HepG2 (cell line): Measurements from ENCODE around the gene MYADML2. TPM values are rescaled to one million over a fixed set of nuclear protein-coding genes. Genes with fewer than 3 reads are reported as not detected.

Experiments used
- AGO2 ChIP-seq: fragments of 200-400 bp; formaldehyde crosslinking; optimal IDR thresholded peaks from 2 replicates; pipeline ENCODE3; 2017; ENCODE audit warnings: mild to moderate bottlenecking, low read depth, low read length, moderate library complexity
- AHR ChIP-seq: IDR thresholded peaks from 2 replicates; pipeline ENCODE4 v1.6.1; 2018; ENCODE audit warnings: missing genetic modification reagents, missing compliant biosample characterization
- ARNT2 ChIP-seq: sonication (generic); formaldehyde crosslinking; IDR thresholded peaks from 2 replicates; pipeline ENCODE4 v1.8.0; 2022; ENCODE audit warnings: mild to moderate bottlenecking, low read depth, missing genetic modification reagents, moderate library complexity
- ATF1 ChIP-seq: IDR thresholded peaks from 2 replicates; pipeline ENCODE4 v1.6.1; 2016; ENCODE audit warnings: mild to moderate bottlenecking, control low read depth
- ATF7-NPFF ChIP-seq: sonication (generic); formaldehyde crosslinking; IDR thresholded peaks from 2 replicates; pipeline ENCODE4 v1.8.1; 2023; ENCODE audit warnings: mild to moderate bottlenecking, low read depth, missing genetic modification reagents, moderate library complexity
- ATM ChIP-seq: fragments of 450-650 bp; IDR thresholded peaks from 2 replicates; pipeline ENCODE4 v1.7.1; 2017; ENCODE audit warnings: mild to moderate bottlenecking, borderline replicate concordance
- HNRNPH1 ChIP-seq: fragments of 200-400 bp; formaldehyde crosslinking; optimal IDR thresholded peaks from 2 replicates; pipeline ENCODE3; 2017; ENCODE audit warnings: mild to moderate bottlenecking, low read depth, low read length
- KDM5A ChIP-seq: fragments of 200-600 bp; sonication (generic); IDR thresholded peaks from 2 replicates; pipeline ENCODE4 v1.7.0; 2018; ENCODE audit warnings: antibody characterized with exemption, mild to moderate bottlenecking, low read length, borderline replicate concordance
- KLF9 ChIP-seq: IDR thresholded peaks from 2 replicates; pipeline ENCODE4 v1.6.1; 2016; ENCODE audit warnings: low read depth
- MBD4 ChIP-seq: IDR thresholded peaks from 2 replicates; pipeline ENCODE4 v1.6.1; 2012; ENCODE audit warnings: low read length, inconsistent platforms, borderline replicate concordance
- MXD4 ChIP-seq: IDR thresholded peaks from 2 replicates; pipeline ENCODE4 v1.6.1; 2016; ENCODE audit warnings: mild to moderate bottlenecking, missing biosample characterization, missing genetic modification reagents
- NFKBIZ ChIP-seq: IDR thresholded peaks from 2 replicates; pipeline ENCODE4 v1.6.1; 2018; ENCODE audit warnings: missing genetic modification reagents, missing compliant biosample characterization
- SMAD1 ChIP-seq: sonication (generic); formaldehyde crosslinking; IDR thresholded peaks from 2 replicates; pipeline ENCODE4 v1.4.0; 2020; ENCODE audit warnings: missing genetic modification reagents, low read depth, mild to moderate bottlenecking, borderline replicate concordance
- SOX6 ChIP-seq, 2 experiments: fragments of 450-650 bp in 1 of 2; sonication (generic) in 1 of 2; formaldehyde crosslinking in 1 of 2; IDR thresholded peaks; 2 replicates each; pipeline versions ENCODE4 v1.4.0 to v1.6.1; 2017 to 2020; ENCODE audit warnings: antibody characterized with exemption in 1 of 2, mild to moderate bottlenecking in 1 of 2, missing genetic modification reagents in 1 of 2
- SP2 ChIP-seq: sonication (generic); formaldehyde crosslinking; IDR thresholded peaks from 2 replicates; pipeline ENCODE4 v1.5.1; 2020; ENCODE audit warnings: mild to moderate bottlenecking, missing genetic modification reagents
- SRSF1 ChIP-seq: fragments of 200-400 bp; formaldehyde crosslinking; optimal IDR thresholded peaks from 2 replicates; pipeline ENCODE3; 2017; ENCODE audit warnings: mild to moderate bottlenecking, low read depth, low read length, moderate library complexity
- WIZ ChIP-seq: sonication (generic); formaldehyde crosslinking; IDR thresholded peaks from 2 replicates; pipeline ENCODE4 v1.5.1; 2020; ENCODE audit warnings: mild to moderate bottlenecking, missing genetic modification reagents
- ZFY ChIP-seq: sonication (generic); formaldehyde crosslinking; IDR thresholded peaks from 2 replicates; pipeline ENCODE4 v1.4.0; 2020; ENCODE audit warnings: missing genetic modification reagents
- ZNF460 ChIP-seq: sonication (generic); formaldehyde crosslinking; IDR thresholded peaks from 2 replicates; pipeline ENCODE4 v1.5.1; 2020; ENCODE audit warnings: missing genetic modification reagents, mild to moderate bottlenecking, borderline replicate concordance
- ZSCAN12 ChIP-seq: sonication (generic); formaldehyde crosslinking; IDR thresholded peaks from 2 replicates; pipeline ENCODE4 v1.9.0; 2021; ENCODE audit warnings: mild to moderate bottlenecking, missing genetic modification reagents
- polyA plus RNA-seq, 8 experiments: library from polyadenylated mRNA; depleted of rRNA in 3 of 8; stranded (reverse) in 7 of 8; unstranded in 1 of 8; fragments of >200 nt; fragmentation: Illumina TruSeq in 4 of 8; extraction: Trizol in 4 of 8; gene quantifications; 2 replicates each; pipeline versions ENCODE4 v1.2.1 to v1.2.3, GENCODE V29; 2011 to 2016; ENCODE audit warnings: low read depth in 4 of 8, missing spikeins in 1 of 8, mixed read lengths in 1 of 8; ENCODE audit not compliant: insufficient read depth in 1 of 8
- total RNA-seq, 5 experiments: library from RNA; depleted of rRNA; stranded (reverse); fragments of >200 nt; fragmentation: Illumina TruSeq; extraction: Trizol; gene quantifications; 2 replicates each; pipeline ENCODE4 v1.2.3, GENCODE V29; 2016; ENCODE audit warnings: low read depth in 1 of 5
- TF ChIP-seq, protein P1 (sequence below): sonication (generic); formaldehyde crosslinking; IDR thresholded peaks from 2 replicates; pipeline ENCODE4 v1.4.0; 2020; ENCODE audit warnings: missing genetic modification reagents, borderline replicate concordance
- TF ChIP-seq, protein P2 (sequence below): sonication (generic); formaldehyde crosslinking; IDR thresholded peaks from 2 replicates; pipeline ENCODE4 v1.5.1; 2020; ENCODE audit warnings: mild to moderate bottlenecking, missing genetic modification reagents, borderline replicate concordance

MYADML2 gene
- total and polyA plus RNA-seq, 2 of the 13 experiments (the other 11 are each of a cell fraction or from before 2014, with no cell fraction given): not detected

DNA sequence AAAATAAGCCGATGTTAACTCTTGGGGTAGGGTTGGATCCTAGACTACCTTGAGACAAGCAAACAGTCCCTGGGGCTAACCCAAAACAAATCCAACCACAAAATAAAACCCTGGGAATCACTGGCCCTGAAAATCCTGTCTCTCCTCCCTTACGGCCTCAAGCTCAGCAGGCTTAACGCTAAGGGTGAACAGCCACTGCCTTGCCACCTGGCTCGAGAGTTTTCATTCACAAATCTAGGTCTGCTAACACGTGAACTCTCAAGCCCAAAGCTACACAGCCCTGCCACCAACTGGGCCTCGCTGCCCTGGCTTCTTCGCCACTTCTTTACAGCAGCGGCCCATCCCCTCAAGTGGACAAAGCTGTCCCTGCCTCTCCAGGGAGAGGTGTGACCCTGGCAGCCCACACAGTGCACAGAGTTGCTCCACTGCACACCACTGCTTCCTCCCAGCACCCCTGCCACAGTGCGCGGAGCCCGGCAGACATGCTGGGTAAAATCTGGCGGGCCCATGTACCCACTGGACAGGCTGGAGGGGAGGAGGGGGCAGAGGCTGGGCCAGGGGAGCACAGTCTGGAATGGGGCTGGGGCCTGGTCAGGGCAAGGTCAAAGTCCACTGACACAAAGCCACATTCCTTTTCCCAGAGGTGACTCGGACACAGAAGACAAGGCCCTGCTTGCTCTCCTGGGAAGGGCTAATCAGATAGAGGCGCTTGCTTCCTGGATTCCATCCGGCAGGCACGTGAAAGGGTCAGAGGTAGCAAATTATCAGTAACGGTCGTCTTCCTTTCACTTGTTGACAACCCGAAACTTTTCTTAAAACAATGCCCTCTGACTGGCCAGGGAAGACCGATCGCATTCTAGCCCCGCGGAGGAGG, 36.8 kb downstream of the MYADML2 start (continued):
- TF ChIP-seq, protein P1, sequence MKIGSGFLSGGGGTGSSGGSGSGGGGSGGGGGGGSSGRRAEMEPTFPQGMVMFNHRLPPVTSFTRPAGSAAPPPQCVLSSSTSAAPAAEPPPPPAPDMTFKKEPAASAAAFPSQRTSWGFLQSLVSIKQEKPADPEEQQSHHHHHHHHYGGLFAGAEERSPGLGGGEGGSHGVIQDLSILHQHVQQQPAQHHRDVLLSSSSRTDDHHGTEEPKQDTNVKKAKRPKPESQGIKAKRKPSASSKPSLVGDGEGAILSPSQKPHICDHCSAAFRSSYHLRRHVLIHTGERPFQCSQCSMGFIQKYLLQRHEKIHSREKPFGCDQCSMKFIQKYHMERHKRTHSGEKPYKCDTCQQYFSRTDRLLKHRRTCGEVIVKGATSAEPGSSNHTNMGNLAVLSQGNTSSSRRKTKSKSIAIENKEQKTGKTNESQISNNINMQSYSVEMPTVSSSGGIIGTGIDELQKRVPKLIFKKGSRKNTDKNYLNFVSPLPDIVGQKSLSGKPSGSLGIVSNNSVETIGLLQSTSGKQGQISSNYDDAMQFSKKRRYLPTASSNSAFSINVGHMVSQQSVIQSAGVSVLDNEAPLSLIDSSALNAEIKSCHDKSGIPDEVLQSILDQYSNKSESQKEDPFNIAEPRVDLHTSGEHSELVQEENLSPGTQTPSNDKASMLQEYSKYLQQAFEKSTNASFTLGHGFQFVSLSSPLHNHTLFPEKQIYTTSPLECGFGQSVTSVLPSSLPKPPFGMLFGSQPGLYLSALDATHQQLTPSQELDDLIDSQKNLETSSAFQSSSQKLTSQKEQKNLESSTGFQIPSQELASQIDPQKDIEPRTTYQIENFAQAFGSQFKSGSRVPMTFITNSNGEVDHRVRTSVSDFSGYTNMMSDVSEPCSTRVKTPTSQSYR (CRISPR knock-in tag): peak; percentile 69; the same call in 1 of the 2 replicates
- TF ChIP-seq KLF9 (CRISPR knock-in tag) (peak; percentile 87; the same call in 1 of the 2 replicates), KDM5A (no peak), SRSF1 (peak; percentile 72), ARNT2 (CRISPR knock-in tag) (peak; percentile 71; the same call in 1 of the 2 replicates), ATF7-NPFF (CRISPR knock-in tag) (no peak), ZSCAN12 (CRISPR knock-in tag) (0 out of 2 replicates have a peak, but pooled peaks have one; percentile 31), AGO2 (peak; percentile 79), NFKBIZ (CRISPR knock-in tag) (no peak), HNRNPH1 (no peak), MXD4 (CRISPR knock-in tag) (peak; percentile 90), SP2 (CRISPR knock-in tag) (peak; percentile 47; the same call in 1 of the 2 replicates), ATM (no peak), ZFY (peak; percentile 98), SMAD1 (peak; percentile 95; the same call in 1 of the 2 replicates), AHR (peak; percentile 68; the same call in 1 of the 2 replicates), WIZ (CRISPR knock-in tag) (peak; percentile 84; the same call in 1 of the 2 replicates), ZNF460 (no peak), ATF1 (CRISPR knock-in tag) (no peak), MBD4 (no peak), SOX6 (IDR thresholded peaks at IDR 0.05) (no peak), SOX6 (CRISPR knock-in tag; IDR thresholded peaks at IDR 0.05) (peak; percentile 97)
- TF ChIP-seq, protein P2, sequence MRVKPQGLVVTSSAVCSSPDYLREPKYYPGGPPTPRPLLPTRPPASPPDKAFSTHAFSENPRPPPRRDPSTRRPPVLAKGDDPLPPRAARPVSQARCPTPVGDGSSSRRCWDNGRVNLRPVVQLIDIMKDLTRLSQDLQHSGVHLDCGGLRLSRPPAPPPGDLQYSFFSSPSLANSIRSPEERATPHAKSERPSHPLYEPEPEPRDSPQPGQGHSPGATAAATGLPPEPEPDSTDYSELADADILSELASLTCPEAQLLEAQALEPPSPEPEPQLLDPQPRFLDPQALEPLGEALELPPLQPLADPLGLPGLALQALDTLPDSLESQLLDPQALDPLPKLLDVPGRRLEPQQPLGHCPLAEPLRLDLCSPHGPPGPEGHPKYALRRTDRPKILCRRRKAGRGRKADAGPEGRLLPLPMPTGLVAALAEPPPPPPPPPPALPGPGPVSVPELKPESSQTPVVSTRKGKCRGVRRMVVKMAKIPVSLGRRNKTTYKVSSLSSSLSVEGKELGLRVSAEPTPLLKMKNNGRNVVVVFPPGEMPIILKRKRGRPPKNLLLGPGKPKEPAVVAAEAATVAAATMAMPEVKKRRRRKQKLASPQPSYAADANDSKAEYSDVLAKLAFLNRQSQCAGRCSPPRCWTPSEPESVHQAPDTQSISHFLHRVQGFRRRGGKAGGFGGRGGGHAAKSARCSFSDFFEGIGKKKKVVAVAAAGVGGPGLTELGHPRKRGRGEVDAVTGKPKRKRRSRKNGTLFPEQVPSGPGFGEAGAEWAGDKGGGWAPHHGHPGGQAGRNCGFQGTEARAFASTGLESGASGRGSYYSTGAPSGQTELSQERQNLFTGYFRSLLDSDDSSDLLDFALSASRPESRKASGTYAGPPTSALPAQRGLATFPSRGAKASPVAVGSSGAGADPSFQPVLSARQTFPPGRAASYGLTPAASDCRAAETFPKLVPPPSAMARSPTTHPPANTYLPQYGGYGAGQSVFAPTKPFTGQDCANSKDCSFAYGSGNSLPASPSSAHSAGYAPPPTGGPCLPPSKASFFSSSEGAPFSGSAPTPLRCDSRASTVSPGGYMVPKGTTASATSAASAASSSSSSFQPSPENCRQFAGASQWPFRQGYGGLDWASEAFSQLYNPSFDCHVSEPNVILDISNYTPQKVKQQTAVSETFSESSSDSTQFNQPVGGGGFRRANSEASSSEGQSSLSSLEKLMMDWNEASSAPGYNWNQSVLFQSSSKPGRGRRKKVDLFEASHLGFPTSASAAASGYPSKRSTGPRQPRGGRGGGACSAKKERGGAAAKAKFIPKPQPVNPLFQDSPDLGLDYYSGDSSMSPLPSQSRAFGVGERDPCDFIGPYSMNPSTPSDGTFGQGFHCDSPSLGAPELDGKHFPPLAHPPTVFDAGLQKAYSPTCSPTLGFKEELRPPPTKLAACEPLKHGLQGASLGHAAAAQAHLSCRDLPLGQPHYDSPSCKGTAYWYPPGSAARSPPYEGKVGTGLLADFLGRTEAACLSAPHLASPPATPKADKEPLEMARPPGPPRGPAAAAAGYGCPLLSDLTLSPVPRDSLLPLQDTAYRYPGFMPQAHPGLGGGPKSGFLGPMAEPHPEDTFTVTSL (CRISPR knock-in tag): no peak
